Measurements from ENCODE around the gene CCDC9B.

GRCh38 chr15:40381818-40382529 is 41.2 kb upstream of the CCDC9B start:
- no peak for TF ChIP-seq CTCF (conservative IDR thresholded peaks at IDR 0.05 in 1 of 2, IDR thresholded peaks at IDR 0.05 in 1 of 2; ENCODE audit: low read depth in 1 of 2, low read length in 2 of 2)
- no peak for TF ChIP-seq EZH2 (IDR thresholded peaks at IDR 0.05; ENCODE audit: low read length, missing control alignments)
